Ishikawa (cell line): ENCODE measurements around the gene TMEM79.

ENCODE experiments used
- CEBPB ChIP-seq: IDR thresholded peaks from 2 replicates; pipeline ENCODE4 v1.6.1; 2012
- EGR1 ChIP-seq: IDR thresholded peaks from 2 replicates; pipeline ENCODE4 v1.6.1; 2012
- FOXM1 ChIP-seq: IDR thresholded peaks from 2 replicates; pipeline ENCODE4 v1.6.1; 2012; ENCODE audit warnings: low read depth, borderline replicate concordance
- NFIC ChIP-seq: IDR thresholded peaks from 2 replicates; pipeline ENCODE4 v1.6.1; 2012
- RAD21 ChIP-seq: IDR thresholded peaks from 2 replicates; pipeline ENCODE4 v1.6.1; 2012; ENCODE audit warnings: low read depth
- TAF1 ChIP-seq: IDR thresholded peaks from 2 replicates; pipeline ENCODE4 v1.6.1; 2012; ENCODE audit warnings: low read depth, mild to moderate bottlenecking
- TEAD4 ChIP-seq: IDR thresholded peaks from 2 replicates; pipeline ENCODE4 v1.6.1; 2012
- TF ChIP-seq, protein P1 (sequence below): IDR thresholded peaks from 2 replicates; pipeline ENCODE4 v1.6.1; 2012
- TF ChIP-seq, protein P2 (sequence below): IDR thresholded peaks from 2 replicates; pipeline ENCODE4 v1.6.1; 2012; ENCODE audit warnings: low read depth, mild to moderate bottlenecking

DNA sequence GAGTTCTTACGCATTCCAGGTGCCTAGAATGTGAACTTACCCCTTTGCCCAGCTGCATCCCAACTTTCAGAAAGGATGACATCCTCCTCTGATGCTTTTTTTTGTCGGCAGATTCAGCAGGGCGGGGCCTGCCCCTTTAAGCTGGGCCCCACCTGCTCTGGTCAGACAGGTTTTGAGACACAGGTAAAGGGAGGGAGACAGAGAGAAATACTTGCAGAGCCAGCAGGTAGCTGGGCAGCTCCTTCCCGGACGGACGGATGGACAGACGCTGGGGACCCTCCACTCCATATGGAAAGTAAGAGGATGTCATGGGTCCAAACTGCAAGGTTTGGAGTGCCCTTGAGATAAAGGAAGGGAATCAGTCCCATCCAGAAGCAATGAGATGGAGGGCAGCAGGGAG is at the start of gene TMEM79:
- TF ChIP-seq, protein P1, sequence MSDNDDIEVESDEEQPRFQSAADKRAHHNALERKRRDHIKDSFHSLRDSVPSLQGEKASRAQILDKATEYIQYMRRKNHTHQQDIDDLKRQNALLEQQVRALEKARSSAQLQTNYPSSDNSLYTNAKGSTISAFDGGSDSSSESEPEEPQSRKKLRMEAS, result no peak
- TF ChIP-seq RAD21 (no peak), FOXM1 (no peak), TEAD4 (no peak), EGR1 (no peak), TAF1 (no peak), CEBPB (no peak), NFIC (no peak)
- TF ChIP-seq, protein P2, sequence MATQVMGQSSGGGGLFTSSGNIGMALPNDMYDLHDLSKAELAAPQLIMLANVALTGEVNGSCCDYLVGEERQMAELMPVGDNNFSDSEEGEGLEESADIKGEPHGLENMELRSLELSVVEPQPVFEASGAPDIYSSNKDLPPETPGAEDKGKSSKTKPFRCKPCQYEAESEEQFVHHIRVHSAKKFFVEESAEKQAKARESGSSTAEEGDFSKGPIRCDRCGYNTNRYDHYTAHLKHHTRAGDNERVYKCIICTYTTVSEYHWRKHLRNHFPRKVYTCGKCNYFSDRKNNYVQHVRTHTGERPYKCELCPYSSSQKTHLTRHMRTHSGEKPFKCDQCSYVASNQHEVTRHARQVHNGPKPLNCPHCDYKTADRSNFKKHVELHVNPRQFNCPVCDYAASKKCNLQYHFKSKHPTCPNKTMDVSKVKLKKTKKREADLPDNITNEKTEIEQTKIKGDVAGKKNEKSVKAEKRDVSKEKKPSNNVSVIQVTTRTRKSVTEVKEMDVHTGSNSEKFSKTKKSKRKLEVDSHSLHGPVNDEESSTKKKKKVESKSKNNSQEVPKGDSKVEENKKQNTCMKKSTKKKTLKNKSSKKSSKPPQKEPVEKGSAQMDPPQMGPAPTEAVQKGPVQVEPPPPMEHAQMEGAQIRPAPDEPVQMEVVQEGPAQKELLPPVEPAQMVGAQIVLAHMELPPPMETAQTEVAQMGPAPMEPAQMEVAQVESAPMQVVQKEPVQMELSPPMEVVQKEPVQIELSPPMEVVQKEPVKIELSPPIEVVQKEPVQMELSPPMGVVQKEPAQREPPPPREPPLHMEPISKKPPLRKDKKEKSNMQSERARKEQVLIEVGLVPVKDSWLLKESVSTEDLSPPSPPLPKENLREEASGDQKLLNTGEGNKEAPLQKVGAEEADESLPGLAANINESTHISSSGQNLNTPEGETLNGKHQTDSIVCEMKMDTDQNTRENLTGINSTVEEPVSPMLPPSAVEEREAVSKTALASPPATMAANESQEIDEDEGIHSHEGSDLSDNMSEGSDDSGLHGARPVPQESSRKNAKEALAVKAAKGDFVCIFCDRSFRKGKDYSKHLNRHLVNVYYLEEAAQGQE, result no peak
